GM20431 (cell line): ENCODE measurements around the gene MOB3B.
"Not testable (repeated sequence)": the region's sequence is repeated elsewhere in the genome, so short reads cannot be mapped to it uniquely, and the experiment has no call there.

Experiments
- in situ Hi-C: fragments of 300-500 bp; cut with MseI, MboI; formaldehyde crosslinking; loops from one replicate; pipeline ENCODE4 v1.15.0; 2020; ENCODE audit warnings: low sequenced_read_pairs; ENCODE audit not compliant: unreplicated experiment

The MOB3B gene

DNA sequence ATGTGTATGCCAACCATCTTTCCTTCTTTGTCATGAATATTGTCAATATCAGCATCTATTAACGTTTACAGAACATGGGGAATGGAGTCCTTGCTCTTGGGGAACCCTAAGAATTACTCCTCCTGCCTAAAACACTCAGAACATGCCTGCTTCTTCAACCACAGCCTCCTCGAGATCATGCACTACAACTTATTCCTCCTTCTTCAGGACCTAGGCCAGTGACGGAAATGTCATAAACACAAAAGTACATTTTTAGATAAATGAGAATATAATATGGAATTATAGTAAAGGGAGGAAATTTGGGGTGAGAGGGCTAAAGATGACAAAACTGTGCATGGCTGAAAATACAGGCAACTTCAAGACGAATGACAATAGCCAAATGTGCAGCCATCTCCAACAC is 8.6 kb downstream of the MOB3B start:
- in situ Hi-C loops = loop anchor here (10.0 kb wide), 1 partner anchor 186 kb away; no protein-coding TSS in a partner anchor

DNA sequence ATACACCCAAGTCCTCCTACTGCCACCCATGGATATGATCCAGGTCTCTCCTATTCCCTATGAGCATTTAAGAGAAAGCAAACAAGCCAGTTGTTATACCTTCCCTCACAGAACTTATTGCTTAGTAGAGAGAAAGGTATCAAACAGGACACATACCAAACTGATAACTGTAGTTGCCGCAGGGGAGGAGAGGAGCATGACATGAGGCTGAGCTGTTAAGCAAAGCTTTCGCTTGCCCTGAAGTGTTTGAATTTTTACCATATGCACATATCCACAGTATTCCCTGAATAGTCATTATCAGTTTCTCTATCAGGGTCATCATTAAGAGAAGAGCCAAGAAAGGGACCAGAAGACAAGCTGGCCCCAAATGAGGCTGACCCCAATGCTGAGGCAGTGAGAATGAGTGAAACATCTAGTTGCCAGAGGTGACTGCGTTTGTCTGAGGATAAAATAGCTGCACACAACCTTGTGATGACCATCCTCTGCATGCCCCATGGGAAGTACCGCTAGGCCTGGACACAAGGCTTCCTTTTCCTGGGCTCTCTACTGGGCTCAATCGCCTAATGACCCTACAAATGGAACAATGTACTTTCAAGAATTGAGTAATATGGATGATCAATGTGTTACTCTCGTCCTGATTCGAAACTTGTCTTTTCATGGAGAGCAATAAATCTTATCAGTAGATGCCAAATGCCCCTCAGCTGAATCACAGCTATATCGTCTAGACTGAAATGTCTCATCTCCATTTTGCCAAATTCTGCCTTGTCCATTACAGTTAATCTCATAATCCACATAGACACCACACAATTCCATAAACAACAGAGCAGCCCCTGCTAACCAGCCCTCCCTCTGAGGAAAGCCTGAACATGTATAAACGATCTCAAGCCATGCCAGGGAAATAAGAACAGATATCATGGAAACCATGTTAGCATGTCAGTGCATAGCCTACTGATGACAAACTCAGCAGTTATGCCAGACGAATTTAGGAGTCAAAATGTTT is 9.8 kb downstream of the MOB3B start:
- in situ Hi-C loops = loop anchor here (10.0 kb wide), 1 partner anchor 185 kb away; no protein-coding TSS in a partner anchor

- in situ Hi-C loops = no loop called here
Observed at GRCh38 chr9:27518809-27519208, 10.8 kb downstream of the MOB3B start.

- in situ Hi-C loops = no loop called here
Observed at GRCh38 chr9:27518006-27518405, 11.6 kb downstream of the MOB3B start.

DNA sequence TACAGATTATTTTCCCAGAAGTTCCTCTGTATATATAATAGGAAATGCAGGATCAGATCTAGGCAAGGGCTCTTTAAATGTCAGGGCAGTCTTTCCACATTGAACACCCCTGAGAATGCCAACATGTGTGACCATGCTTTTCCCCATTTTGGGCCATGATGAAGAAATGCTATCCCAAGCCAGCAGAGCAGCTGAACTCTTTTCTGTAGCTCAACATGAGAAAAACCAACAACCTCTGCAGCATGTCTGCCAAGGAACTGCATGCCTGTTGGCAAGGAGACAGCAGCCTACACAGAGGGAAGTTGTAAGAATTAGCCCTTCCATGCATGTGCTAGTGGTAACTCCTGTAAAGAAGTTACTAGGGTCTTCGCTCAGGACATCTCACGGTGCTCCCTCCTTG is 15.1 kb downstream of the MOB3B start:
- in situ Hi-C loops = no loop called here

GRCh38 chr9:27511771-27512170 is 17.8 kb downstream of the MOB3B start:
- in situ Hi-C loops = no loop called here

- in situ Hi-C loops = no loop called here
Observed at GRCh38 chr9:27510780-27511179, 18.8 kb downstream of the MOB3B start.

DNA sequence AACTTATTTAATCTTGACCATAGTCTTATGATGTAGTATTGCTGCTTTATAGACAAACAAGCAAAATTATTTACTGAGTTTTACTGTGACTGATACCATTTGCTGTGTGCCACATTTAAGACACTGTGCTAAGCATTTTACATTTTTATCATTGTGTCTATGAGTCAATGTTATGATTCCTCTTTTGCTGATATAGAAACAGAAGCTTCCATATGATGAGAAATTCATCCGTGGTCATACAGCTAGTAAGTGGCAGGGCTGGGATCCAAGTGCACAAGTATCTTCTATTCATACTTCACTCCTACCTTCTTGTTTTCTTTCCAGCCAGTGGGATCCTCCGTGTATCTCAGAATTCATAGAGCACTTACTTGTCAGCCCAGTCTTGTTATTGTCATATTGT is 22.6 kb downstream of the MOB3B start:
- in situ Hi-C loops = no loop called here

GRCh38 chr9:27505744-27506161 is 23.9 kb downstream of the MOB3B start:
- in situ Hi-C loops = no loop called here

- in situ Hi-C loops = no loop called here
Observed at GRCh38 chr9:27504259-27504658, 25.4 kb downstream of the MOB3B start.

DNA sequence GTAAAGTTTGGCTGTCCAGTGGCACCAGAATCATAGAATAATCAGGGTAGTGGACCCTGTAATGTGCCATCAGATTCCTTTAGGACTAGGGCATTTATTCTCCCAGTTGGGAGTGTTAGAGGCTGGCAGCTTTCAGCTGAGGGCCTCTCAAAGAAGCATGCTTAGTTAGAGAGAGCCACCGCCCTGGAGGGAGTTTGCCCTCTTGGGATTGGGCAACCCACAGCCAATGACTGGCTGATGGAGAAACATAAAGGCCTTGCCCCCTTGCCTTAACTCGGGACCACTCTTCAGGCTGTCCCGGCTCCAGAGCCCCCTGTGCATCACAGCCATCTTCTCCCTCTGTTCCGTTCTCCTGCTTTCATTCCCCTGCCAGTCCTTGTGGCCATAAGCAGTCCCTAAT is 26.0 kb downstream of the MOB3B start:
- in situ Hi-C loops = no loop called here

- in situ Hi-C loops = not testable (repeated sequence)
Observed at GRCh38 chr9:27500902-27501301, 28.7 kb downstream of the MOB3B start.

- in situ Hi-C loops = no loop called here
Observed at GRCh38 chr9:27499451-27499850, 30.2 kb downstream of the MOB3B start.

DNA sequence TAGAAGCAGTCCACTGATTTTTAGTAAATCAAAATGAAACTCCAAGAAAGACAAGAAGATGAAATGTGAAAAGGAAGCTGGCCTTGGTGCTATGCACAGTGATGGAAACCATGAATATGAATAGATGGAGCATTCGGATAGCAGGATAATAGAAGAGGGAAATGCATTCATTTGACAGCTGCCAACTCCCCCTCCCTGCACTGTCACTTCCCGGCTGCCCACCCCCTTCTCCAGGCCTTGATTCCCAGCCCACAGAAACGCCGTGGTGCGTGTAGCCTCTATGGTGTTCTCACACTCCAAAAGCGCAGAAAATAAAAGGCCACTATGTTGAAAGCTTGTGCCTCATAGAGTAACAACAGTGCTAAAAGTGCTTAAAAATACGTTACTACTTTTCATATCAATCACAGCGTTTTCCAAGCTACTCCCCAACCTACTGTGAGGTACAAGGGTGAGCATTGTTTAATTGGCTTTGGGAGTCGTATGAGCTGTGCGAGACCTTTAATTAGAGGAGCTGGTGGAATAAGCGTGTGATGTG is 31.7 kb downstream of the MOB3B start:
- in situ Hi-C loops = no loop called here

- in situ Hi-C loops = no loop called here
Observed at GRCh38 chr9:27496135-27496504, 33.5 kb downstream of the MOB3B start.

GRCh38 chr9:27495480-27496134 is 34.0 kb downstream of the MOB3B start:
- in situ Hi-C loops = no loop called here

DNA sequence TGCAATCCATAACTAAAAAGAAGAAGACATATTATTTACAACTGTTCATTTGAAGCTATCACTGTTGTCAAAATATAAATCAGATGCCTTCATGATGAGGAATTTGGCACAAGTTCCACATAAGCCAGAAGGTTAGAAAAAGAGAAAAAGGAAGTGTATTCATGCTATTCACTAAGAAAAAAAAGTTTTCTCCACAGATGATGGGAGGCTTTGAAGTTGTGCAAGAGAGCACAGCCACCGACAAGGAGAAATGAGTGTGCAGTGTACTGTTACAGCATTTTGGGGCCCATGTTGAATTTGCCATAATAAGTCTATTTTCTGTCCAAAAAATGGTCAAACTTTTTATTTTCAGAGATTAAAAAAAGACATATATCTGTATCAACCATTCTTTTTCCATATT is 38.5 kb downstream of the MOB3B start:
- in situ Hi-C loops = no loop called here

GRCh38 chr9:27489087-27489876 is 40.3 kb downstream of the MOB3B start:
- in situ Hi-C loops = no loop called here

- in situ Hi-C loops = no loop called here
Observed at GRCh38 chr9:27487927-27488326, 41.7 kb downstream of the MOB3B start.

DNA sequence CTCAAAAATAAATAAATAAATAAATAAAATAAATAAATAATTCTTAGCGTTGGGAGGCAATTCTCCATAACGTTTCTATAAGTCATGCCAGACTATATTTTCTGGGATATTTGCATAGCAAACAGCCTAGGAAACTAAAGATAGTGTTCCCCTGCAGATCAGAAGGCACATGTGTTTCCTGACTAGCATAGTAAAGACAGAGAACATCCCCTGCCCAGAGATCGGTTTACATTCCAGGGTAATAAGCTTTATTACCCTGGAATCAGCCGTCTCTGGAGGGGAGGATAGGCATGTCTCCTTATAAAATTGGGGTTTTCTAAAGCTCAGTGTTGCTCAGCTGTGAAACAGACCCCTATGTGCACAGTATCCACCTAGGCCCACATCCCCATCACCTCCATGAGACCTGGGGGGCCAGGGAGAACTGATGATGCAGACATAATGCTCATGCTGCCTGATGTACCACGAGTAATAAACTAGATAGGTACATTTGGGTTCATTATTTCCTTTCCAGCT is 42.4 kb downstream of the MOB3B start:
- in situ Hi-C loops = no loop called here
